ENCODE data around the gene RICTOR.
A peak's percentile ranks its signal among the peaks of the same experiment; 100 is the strongest.

RICTOR gene

GRCh38 chr5:38953426-38954012 lies 120.7 kb downstream of the RICTOR start:
- DNase-seq (ENCODE audit: extremely low read depth in 1 of 2, low read depth in 1 of 2) = no peak

- DNase-seq (ENCODE audit: extremely low read depth in 1 of 2, low read depth in 1 of 2) = no peak
These were observed 125.7 kb downstream of the RICTOR start for GRCh38 chr5:38948501-38948900.

GRCh38 chr5:38944282-38944681 lies 129.9 kb downstream of the RICTOR start:
- no peak for DNase-seq (ENCODE audit: extremely low read depth in 1 of 2, low read depth in 1 of 2)

GRCh38 chr5:38941912-38942311 lies 132.3 kb downstream of the RICTOR start:
- DNase-seq (ENCODE audit: extremely low read depth in 1 of 2, low read depth in 1 of 2) = no peak

DNA sequence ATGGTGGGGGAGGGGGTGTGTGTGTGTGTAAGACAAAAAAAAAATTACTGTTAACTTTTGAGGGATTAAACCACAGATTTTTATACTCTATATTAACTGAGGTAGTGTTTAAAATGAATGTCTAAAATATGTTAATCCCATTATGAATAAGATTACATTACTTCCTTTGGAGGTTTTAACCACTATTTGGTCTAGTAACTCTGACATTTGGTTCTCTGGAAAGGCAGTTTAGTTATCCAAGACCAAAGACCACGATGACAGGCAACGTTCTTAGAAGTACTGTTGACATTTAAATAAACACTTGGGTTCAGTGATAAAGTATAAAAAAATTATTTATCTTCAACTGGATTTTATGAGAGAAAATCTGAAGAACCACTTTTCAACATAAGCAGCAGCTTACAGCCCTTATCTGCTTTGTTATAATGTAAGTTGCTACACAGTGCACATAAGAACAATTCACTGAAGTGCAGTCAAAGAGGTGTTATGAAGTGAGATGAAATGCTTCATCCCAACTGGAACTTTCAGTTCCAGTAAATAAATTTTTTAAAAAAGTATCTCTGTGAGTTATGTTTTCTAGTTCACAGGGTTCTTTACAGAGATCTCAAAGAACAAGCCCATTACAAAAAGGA lies 133.9 kb downstream of the RICTOR start:
- DNase-seq (ENCODE audit: extremely low read depth in 1 of 2, low read depth in 1 of 2) = no peak

DNA sequence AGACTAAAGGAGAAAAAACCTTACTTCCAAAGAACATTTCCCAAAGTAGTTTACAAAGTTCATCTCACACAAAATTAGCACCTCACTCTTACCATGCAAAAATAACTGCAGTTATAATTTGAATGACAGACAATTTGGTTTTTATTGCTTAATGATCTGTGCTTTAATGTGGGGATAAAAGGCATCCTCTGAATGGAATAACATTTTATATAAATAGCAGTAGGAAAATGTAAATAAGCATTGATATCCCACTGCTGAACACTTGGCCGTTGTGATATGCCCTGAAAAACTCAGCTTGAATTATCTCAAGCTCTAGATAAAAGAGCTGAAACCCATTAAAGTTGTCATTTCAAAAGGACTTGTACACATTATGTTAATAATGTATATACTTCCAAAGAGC lies 135.2 kb downstream of the RICTOR start:
- no peak for DNase-seq (ENCODE audit: extremely low read depth in 1 of 2, low read depth in 1 of 2)

- no peak for DNase-seq (ENCODE audit: extremely low read depth in 1 of 2, low read depth in 1 of 2)
These were observed 135.8 kb downstream of the RICTOR start for GRCh38 chr5:38938424-38938823.

GRCh38 chr5:38936269-38936668 lies 137.9 kb downstream of the RICTOR start:
- no peak for DNase-seq (ENCODE audit: extremely low read depth in 1 of 2, low read depth in 1 of 2)

DNA sequence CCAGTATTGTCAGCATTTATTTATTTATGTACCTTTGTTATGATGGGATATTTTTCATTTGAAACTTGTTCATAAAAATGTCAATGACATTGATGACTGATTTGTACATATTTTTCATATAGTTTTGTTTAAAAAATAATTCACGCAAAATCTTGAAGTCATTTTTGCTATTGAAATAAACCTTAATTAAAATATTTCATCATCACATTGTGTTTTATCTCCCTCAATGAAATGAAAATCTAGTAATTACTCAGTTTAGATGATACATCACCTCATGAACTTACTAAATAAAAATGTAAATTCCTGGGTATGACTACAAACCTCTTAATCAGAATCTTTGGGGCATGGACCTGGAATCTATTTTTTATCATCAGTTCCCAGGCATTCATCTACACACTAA lies 138.8 kb downstream of the RICTOR start:
- DNase-seq (ENCODE audit: extremely low read depth in 1 of 2, low read depth in 1 of 2) = no peak

DNA sequence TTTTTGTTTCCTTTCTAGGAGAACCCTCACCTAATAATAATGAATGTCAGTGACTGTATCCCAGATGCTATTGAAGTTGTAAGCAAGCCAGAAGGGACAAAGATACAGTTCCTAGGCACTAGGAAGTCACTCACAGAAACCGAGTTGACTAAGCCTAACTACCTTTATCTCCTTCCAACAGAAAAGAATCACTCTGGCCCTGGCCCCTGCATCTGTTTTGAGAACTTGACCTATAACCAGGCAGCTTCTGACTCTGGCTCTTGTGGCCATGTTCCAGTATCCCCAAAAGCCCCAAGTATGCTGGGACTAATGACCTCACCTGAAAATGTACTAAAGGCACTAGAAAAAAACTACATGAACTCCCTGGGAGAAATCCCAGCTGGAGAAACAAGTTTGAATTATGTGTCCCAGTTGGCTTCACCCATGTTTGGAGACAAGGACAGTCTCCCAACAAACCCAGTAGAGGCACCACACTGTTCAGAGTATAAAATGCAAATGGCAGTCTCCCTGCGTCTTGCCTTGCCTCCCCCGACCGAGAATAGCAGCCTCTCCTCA lies 141.3 kb downstream of the RICTOR start:
- DNase-seq (ENCODE audit: extremely low read depth in 1 of 2, low read depth in 1 of 2) = no peak

DNA sequence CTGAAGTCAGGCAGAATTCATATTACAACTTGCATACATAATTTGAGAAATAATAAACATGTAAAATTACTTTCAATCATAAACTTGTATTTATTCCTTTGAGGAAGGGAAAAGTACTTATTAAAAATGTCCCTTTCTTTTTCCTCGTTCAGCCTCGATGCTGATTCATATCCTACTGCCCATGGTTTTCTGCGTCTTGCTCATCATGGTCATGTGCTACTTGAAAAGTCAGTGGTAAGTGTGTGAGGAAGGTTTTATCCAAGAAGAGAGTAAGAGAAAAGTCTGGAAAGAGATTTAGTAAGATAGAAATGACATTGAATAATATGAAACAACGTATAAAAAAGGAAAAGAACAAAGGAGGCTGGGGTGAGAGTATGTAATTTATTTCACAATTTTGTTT lies 142.5 kb downstream of the RICTOR start:
- DNase-seq (ENCODE audit: extremely low read depth in 1 of 2, low read depth in 1 of 2) = no peak

DNA sequence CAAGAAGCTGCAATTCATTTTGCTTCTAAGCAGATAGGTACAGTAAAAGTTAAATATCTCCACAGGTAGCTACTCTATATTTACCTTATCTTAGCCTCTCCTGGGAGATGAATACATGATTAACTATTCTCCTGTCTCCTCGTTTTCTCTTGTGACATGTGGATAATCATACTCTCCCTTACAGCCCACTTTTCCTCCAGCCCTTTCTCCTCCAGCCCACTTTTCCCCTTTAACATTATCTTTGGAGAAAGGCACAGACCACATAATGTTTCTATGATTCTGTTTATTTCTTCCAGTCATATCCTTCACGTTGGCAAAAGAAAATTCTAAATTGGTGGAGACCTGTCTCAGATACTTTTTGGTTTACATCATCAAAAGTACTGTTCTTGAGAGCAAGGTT lies 144.4 kb downstream of the RICTOR start:
- DNase-seq (ENCODE audit: extremely low read depth in 1 of 2, low read depth in 1 of 2) = no peak

DNA sequence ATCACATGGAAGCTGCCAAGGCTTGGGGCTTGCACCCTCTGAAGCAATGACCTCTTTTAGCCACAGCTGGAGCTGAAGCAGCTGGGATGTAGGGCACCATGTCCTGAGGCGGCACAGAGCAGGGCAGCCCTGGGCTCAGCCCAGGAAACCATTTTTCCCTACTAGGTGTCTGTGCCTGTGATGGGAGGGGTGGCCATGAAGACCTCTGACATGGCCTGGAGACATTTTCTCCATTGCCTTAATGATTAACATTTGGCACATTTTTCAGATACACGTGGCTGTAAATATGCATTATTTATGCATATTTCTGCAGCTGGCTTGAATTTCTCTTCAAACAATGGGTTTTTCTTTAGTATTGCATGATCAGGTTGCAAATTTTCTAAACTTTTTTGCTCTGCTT lies 146.7 kb downstream of the RICTOR start:
- DNase-seq (ENCODE audit: extremely low read depth in 1 of 2, low read depth in 1 of 2) = no peak

- DNase-seq (ENCODE audit: extremely low read depth in 1 of 2, low read depth in 1 of 2) = no peak
These were observed 148.1 kb downstream of the RICTOR start for GRCh38 chr5:38926121-38926520.

- no peak for DNase-seq (ENCODE audit: extremely low read depth in 1 of 2, low read depth in 1 of 2)
These were observed 148.9 kb downstream of the RICTOR start for GRCh38 chr5:38925154-38925925.

GRCh38 chr5:38923661-38924451 lies 150.3 kb downstream of the RICTOR start:
- no peak for DNase-seq (ENCODE audit: extremely low read depth in 1 of 2, low read depth in 1 of 2)

GRCh38 chr5:38922199-38922598 lies 152.0 kb downstream of the RICTOR start:
- DNase-seq (ENCODE audit: extremely low read depth in 1 of 2, low read depth in 1 of 2) = peak; percentile 9 to 19

DNA sequence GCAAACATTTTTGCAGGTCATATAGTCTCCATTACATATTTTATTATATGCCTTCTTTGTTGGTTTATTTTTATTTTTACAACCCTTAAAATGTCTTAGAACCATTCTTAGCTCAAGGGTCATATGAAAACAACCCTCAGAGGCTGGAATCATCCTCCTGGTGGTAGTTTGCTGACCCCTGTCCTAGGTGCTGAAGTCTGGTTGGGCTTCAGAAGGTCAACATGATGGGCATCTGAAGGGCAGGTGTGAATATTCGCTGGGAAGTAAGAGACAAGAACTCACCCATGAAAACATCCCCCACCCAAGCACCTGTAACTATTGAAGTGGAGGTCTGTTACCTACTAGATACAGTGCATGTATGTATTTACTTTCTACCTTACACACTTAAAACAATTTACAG lies 153.0 kb downstream of the RICTOR start:
- no peak for DNase-seq (ENCODE audit: extremely low read depth in 1 of 2, low read depth in 1 of 2)

DNA sequence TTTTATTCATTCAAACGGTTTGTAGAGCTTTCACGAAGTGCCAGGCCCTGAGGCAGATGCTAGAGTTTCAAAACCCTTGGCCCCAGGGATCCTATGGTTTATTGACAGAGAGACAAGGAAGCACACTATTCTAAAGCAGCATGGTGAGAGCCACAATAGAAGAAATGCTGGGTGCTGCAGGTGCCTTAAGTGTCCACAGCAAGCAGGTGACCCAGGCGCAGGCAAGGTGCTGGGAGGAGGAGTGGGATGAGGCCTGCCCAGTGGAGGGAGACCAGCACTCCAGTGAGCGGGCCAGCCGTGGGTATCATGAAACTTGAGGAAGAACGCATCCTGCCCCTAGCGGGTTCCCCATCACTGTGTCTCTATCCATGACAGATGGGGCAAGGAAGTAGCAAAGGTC lies 157.4 kb downstream of the RICTOR start:
- no peak for DNase-seq (ENCODE audit: extremely low read depth in 1 of 2, low read depth in 1 of 2)

- no peak for DNase-seq (ENCODE audit: extremely low read depth in 1 of 2, low read depth in 1 of 2)
These were observed 160.5 kb downstream of the RICTOR start for GRCh38 chr5:38913714-38914113.

GRCh38 chr5:38911933-38912332 lies 162.3 kb downstream of the RICTOR start:
- no peak for DNase-seq (ENCODE audit: extremely low read depth in 1 of 2, low read depth in 1 of 2)
